Fibroblast of lung (primary cell): ENCODE results near the gene ALG2. TPM values are rescaled to one million over a fixed set of nuclear protein-coding genes. Genes with fewer than 3 reads are reported as not detected.

Experiments used
- DNase-seq, 2 donors: peaks; one replicate each; pipeline versions ENCODE4 v3.0.0 to v3.0.0-alpha.2; 2010; ENCODE audit warnings: low read depth in 2 of 2
- H2AFZ ChIP-seq: 2 replicates; pipeline ENCODE4 v1.5.1; 2012; ENCODE audit warnings: low read length, control low read depth, inconsistent platforms
- H3K27ac ChIP-seq: 2 replicates; pipeline ENCODE4 v1.5.1; 2011; ENCODE audit warnings: low read length, control low read depth; ENCODE audit not compliant: insufficient read depth
- H3K27me3 ChIP-seq: 2 replicates; pipeline ENCODE4 v1.5.1; 2011; ENCODE audit warnings: mild to moderate bottlenecking, low read length; ENCODE audit not compliant: control insufficient read depth, insufficient read depth
- H3K36me3 ChIP-seq: 2 replicates; pipeline ENCODE4 v1.5.1; 2011; ENCODE audit warnings: low read length; ENCODE audit not compliant: control insufficient read depth, insufficient read depth
- H3K4me1 ChIP-seq: 2 replicates; pipeline ENCODE4 v1.5.1; 2011; ENCODE audit warnings: low read length; ENCODE audit not compliant: control insufficient read depth, insufficient read depth; ENCODE audit errors: extremely low read depth
- H3K4me2 ChIP-seq: 2 replicates; pipeline ENCODE4 v1.5.1; 2011; ENCODE audit warnings: low read length, control low read depth; ENCODE audit not compliant: insufficient read depth; ENCODE audit errors: extremely low read depth
- H3K4me3 ChIP-seq, 4 experiments: fragments of 200-600 bp in 1 of 4; sonication (generic) in 1 of 4; replicated peaks in 1 of 4; 2 replicates each; pipeline ENCODE4 v1.5.1; 2011 to 2016; ENCODE audit warnings: low read length in 4 of 4, low read depth in 3 of 4, mild to moderate bottlenecking in 3 of 4, control low read depth in 2 of 4, inconsistent platforms in 1 of 4, mixed read lengths in 1 of 4; ENCODE audit not compliant: insufficient read depth in 1 of 4; ENCODE audit errors: control extremely low read depth in 1 of 4
- H3K79me2 ChIP-seq: 2 replicates; pipeline ENCODE4 v1.5.1; 2012; ENCODE audit warnings: mild to moderate bottlenecking, low read length, inconsistent platforms; ENCODE audit not compliant: control insufficient read depth, insufficient read depth
- H3K9ac ChIP-seq: 2 replicates; pipeline ENCODE4 v1.5.1; 2011; ENCODE audit warnings: mild to moderate bottlenecking, low read length, control low read depth; ENCODE audit not compliant: insufficient read depth
- H3K9me3 ChIP-seq: 2 replicates; pipeline ENCODE4 v1.5.1; 2012; ENCODE audit warnings: low read depth, low read length; ENCODE audit not compliant: control insufficient read depth, insufficient read depth
- H4K20me1 ChIP-seq: 2 replicates; pipeline ENCODE4 v1.5.1; 2011; ENCODE audit warnings: low read length; ENCODE audit not compliant: control insufficient read depth, insufficient read depth; ENCODE audit errors: extremely low read depth
- CTCF ChIP-seq, 2 donors: IDR thresholded peaks in 1 of 2; conservative IDR thresholded peaks in 1 of 2; 1 replicate in 1 of 2; 2 replicates in 1 of 2; pipeline ENCODE4 v1.5.1; 2011 to 2012; ENCODE audit warnings: low read length in 2 of 2, control low read depth in 1 of 2, inconsistent platforms in 1 of 2, low read depth in 1 of 2, mild to moderate bottlenecking in 1 of 2
- EZH2 ChIP-seq: IDR thresholded peaks from 2 replicates; pipeline ENCODE4 v1.5.1; 2012; ENCODE audit warnings: low read length, control low read depth, mild to moderate bottlenecking; ENCODE audit errors: missing control alignments
- polyA plus RNA-seq, 2 donors: library from polyadenylated mRNA; depleted of rRNA in 1 of 2; stranded (reverse) in 1 of 2; unstranded in 1 of 2; fragments of >200 nt; gene quantifications; 2 replicates each; pipeline ENCODE4 v1.2.1, GENCODE V29; 2011 to 2012; ENCODE audit warnings: missing spikeins in 1 of 2
- total RNA-seq: library from RNA; depleted of rRNA; stranded (reverse); fragments of >200 nt; gene quantifications from 2 replicates; pipeline ENCODE4 v1.2.1, GENCODE V29; 2014

ALG2 gene
- total and polyA plus RNA-seq, 2 donors (not counting 1 experiment from before 2014, with no cell fraction given) = 37.8 to 62.2 TPM

GRCh38 chr9:99189887-99190596 lies 31.7 kb downstream of the ALG2 start:
- no peak overlapping the region for H3K27ac ChIP-seq

GRCh38 chr9:99189186-99189585 lies 32.6 kb downstream of the ALG2 start:
- H3K4me1 ChIP-seq = peaks cover 11% of the 10 kb centered on the region
- peaks cover 2% of the 10 kb centered on the region for H3K27me3 ChIP-seq
- no peaks in the 10 kb centered on the region for H4K20me1 ChIP-seq
- H3K79me2 ChIP-seq = no peaks in the 10 kb centered on the region
- H3K9me3 ChIP-seq = no peaks in the 10 kb centered on the region
- no peak overlapping the region for H3K4me2 ChIP-seq
- H3K27ac ChIP-seq = no peak overlapping the region
- no peak overlapping the region for H2AFZ ChIP-seq
- DNase-seq = no peak
- H3K36me3 ChIP-seq = no peaks in the 10 kb centered on the region
- no peak overlapping the region for H3K9ac ChIP-seq
- H3K4me3 ChIP-seq = no peak overlapping the region
- TF ChIP-seq CTCF (conservative IDR thresholded peaks at IDR 0.05 in 1 of 2, IDR thresholded peaks at IDR 0.05 in 1 of 2; ENCODE audit: low read depth in 1 of 2, low read length in 2 of 2) = no peak
- TF ChIP-seq EZH2 = no peak

More at GRCh38 chr9:99189887-99190596, 31.7 kb downstream of the ALG2 start:
- peaks cover 2% of the 10 kb centered on the region for H3K27me3 ChIP-seq
- H4K20me1 ChIP-seq = no peaks in the 10 kb centered on the region
- peaks cover 8% of the 10 kb centered on the region for H3K4me1 ChIP-seq
- H3K79me2 ChIP-seq = no peaks in the 10 kb centered on the region
- H3K4me3 ChIP-seq = no peak overlapping the region
- no peaks in the 10 kb centered on the region for H3K36me3 ChIP-seq
- peak in 1 of 2 donors; percentile 56 for DNase-seq
- TF ChIP-seq EZH2 = no peak
- no peak for TF ChIP-seq CTCF (conservative IDR thresholded peaks at IDR 0.05 in 1 of 2, IDR thresholded peaks at IDR 0.05 in 1 of 2; ENCODE audit: low read depth in 1 of 2, low read length in 2 of 2)
- no peak overlapping the region for H3K4me2 ChIP-seq
- no peak overlapping the region for H3K9ac ChIP-seq
- no peaks in the 10 kb centered on the region for H3K9me3 ChIP-seq
- H2AFZ ChIP-seq = no peak overlapping the region

- no peak for DNase-seq
- TF ChIP-seq EZH2 (no peak), CTCF (conservative IDR thresholded peaks at IDR 0.05 in 1 of 2, IDR thresholded peaks at IDR 0.05 in 1 of 2; ENCODE audit: low read depth in 1 of 2, low read length in 2 of 2) (no peak)
- Histone ChIP-seq H3K27ac (no peak overlapping the region), H3K4me1 (peaks cover 6% of the 10 kb centered on the region), H2AFZ (no peak overlapping the region), H3K27me3 (peaks cover 2% of the 10 kb centered on the region), H3K4me3 (no peak overlapping the region), H3K9ac (no peak overlapping the region), H3K79me2 (no peaks in the 10 kb centered on the region), H4K20me1 (no peaks in the 10 kb centered on the region), H3K4me2 (no peak overlapping the region), H3K36me3 (no peaks in the 10 kb centered on the region), H3K9me3 (no peaks in the 10 kb centered on the region)
Observed at GRCh38 chr9:99187311-99187710, 34.4 kb downstream of the ALG2 start.
